Activated CD8-positive, alpha-beta memory T cell treated with anti-CD3 and anti-CD28 coated beads for 36 hours (primary cell): ENCODE data around the gene DMAC1. TPM values are rescaled to one million over a fixed set of nuclear protein-coding genes. Genes with fewer than 3 reads are reported as not detected.

Experiments
- CTCF ChIA-PET: fragments of 350-600 bp; sonication (Branson Sonifier 250); formaldehyde crosslinking; loops from one replicate; lab custom pipeline; 2021; ENCODE audit warnings: antibody characterized with exemption; lab: Charles Lee
- POLR2A ChIA-PET: fragments of 350-600 bp; sonication (Branson Sonifier 250); formaldehyde crosslinking; loops from one replicate; lab custom pipeline; 2021; ENCODE audit warnings: antibody characterized with exemption; lab: Charles Lee
- total RNA-seq, 2 experiments: library from RNA; stranded (reverse); gene quantifications; one replicate each; pipeline ENCODE4 v1.2.3, GENCODE V29; 2021

DMAC1 gene
- 10 to 100 TPM; 57.9 to 65.3 TPM for total RNA-seq

GRCh38 chr9:7799234-7799943 is at the start of gene DMAC1:
TSS of gene DMAC1 (minus strand) at chr9:7799778. CDS start at chr9:7799734, 44 bp downstream.
- CTCF ChIA-PET = no interaction called here
- POLR2A ChIA-PET = interaction anchor here (0.6 to 0.7 kb wide), 2 partner anchors 488 to 648 kb away, joined by 3 read pairs; no protein-coding TSS in a partner anchor

GRCh38 chr9:7849362-7849761 is 49.8 kb upstream of the DMAC1 start:
- ChIA-PET CTCF (no interaction called here), POLR2A (no interaction called here)

GRCh38 chr9:7848498-7848897 is 48.9 kb upstream of the DMAC1 start:
- ChIA-PET POLR2A (no interaction called here), CTCF (no interaction called here)

- ChIA-PET POLR2A (no interaction called here), CTCF (no interaction called here)
These were observed 44.7 kb upstream of the DMAC1 start for GRCh38 chr9:7844242-7844641.

GRCh38 chr9:7841831-7842230 is 42.3 kb upstream of the DMAC1 start:
- ChIA-PET POLR2A (no interaction called here), CTCF (interaction anchor here (0.6 kb wide), 1 partner anchor 156 kb away, joined by 4 read pairs; no protein-coding TSS in a partner anchor)

GRCh38 chr9:7834531-7834930 is 35.0 kb upstream of the DMAC1 start:
- ChIA-PET POLR2A (no interaction called here), CTCF (interaction anchor here (1.0 kb wide), 1 partner anchor 12 kb away, joined by 3 read pairs; no protein-coding TSS in a partner anchor)

GRCh38 chr9:7828334-7828733 is 28.8 kb upstream of the DMAC1 start:
- POLR2A ChIA-PET = no interaction called here
- CTCF ChIA-PET = no interaction called here

- CTCF ChIA-PET = no interaction called here
- POLR2A ChIA-PET = no interaction called here
These were observed 28.2 kb upstream of the DMAC1 start for GRCh38 chr9:7827792-7828191.

- POLR2A ChIA-PET = no interaction called here
- CTCF ChIA-PET = no interaction called here
These were observed 27.5 kb upstream of the DMAC1 start for GRCh38 chr9:7827056-7827455.

GRCh38 chr9:7823651-7824050 is 24.1 kb upstream of the DMAC1 start:
- POLR2A ChIA-PET = no interaction called here
- CTCF ChIA-PET = no interaction called here

- CTCF ChIA-PET = no interaction called here
- POLR2A ChIA-PET = no interaction called here
These were observed 20.4 kb upstream of the DMAC1 start for GRCh38 chr9:7819984-7820383.

GRCh38 chr9:7816021-7816420 is 16.4 kb upstream of the DMAC1 start:
- CTCF ChIA-PET = no interaction called here

GRCh38 chr9:7813030-7813429 is 13.5 kb upstream of the DMAC1 start:
- ChIA-PET CTCF (no interaction called here), POLR2A (no interaction called here)

More at GRCh38 chr9:7816021-7816420, 16.4 kb upstream of the DMAC1 start:
- POLR2A ChIA-PET = no interaction called here

GRCh38 chr9:7811677-7812076 is 12.1 kb upstream of the DMAC1 start:
- POLR2A ChIA-PET = no interaction called here

GRCh38 chr9:7802666-7803065 is 3.1 kb upstream of the DMAC1 start:
- ChIA-PET CTCF (no interaction called here), POLR2A (no interaction called here)

More at GRCh38 chr9:7811677-7812076, 12.1 kb upstream of the DMAC1 start:
- CTCF ChIA-PET = no interaction called here

- ChIA-PET POLR2A (no interaction called here), CTCF (no interaction called here)
These were observed 337 bp upstream of the DMAC1 start for GRCh38 chr9:7799944-7800285.

GRCh38 chr9:7794196-7794595 is 5.4 kb downstream of the DMAC1 start:
- POLR2A ChIA-PET = no interaction called here

GRCh38 chr9:7791394-7791793 is 8.2 kb downstream of the DMAC1 start:
- CTCF ChIA-PET = no interaction called here
- POLR2A ChIA-PET = no interaction called here

More at GRCh38 chr9:7794196-7794595, 5.4 kb downstream of the DMAC1 start:
- CTCF ChIA-PET = no interaction called here

GRCh38 chr9:7790819-7791182 is 8.8 kb downstream of the DMAC1 start:
- ChIA-PET CTCF (no interaction called here), POLR2A (no interaction called here)

- POLR2A ChIA-PET = no interaction called here
These were observed 9.4 kb downstream of the DMAC1 start for GRCh38 chr9:7790022-7790818.

GRCh38 chr9:7788772-7789171 is 10.8 kb downstream of the DMAC1 start:
- CTCF ChIA-PET = no interaction called here
- POLR2A ChIA-PET = no interaction called here

More at GRCh38 chr9:7790022-7790818, 9.4 kb downstream of the DMAC1 start:
- CTCF ChIA-PET = no interaction called here
